ENCODE data around the gene SCGB1D4.

Gene SCGB1D4

GRCh38 chr11:62273789-62274275 is 25.0 kb downstream of the SCGB1D4 start:
- DNase-seq (ENCODE audit: low spot score), result no peak

DNA sequence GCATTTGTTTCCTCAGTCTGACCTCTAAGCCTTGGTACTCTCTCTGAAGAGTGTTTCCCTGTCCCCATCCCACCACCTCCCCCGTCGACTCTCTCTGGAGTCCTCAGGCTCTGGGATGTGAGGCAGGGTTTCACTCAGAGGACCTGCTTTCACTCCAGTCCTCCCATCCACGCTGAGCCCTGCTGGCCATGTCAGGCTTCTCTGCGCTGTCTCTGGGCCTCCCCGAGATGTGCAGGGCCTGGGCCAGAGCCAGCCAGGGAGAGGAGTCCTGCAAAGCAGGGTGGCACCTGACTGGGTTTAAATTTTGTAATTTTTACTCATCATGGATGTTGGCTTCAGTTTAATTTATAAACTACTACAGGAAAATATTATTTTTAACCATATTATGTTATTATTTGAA is 25.6 kb downstream of the SCGB1D4 start:
- no peak for DNase-seq (ENCODE audit: low spot score)

- no peak for DNase-seq (ENCODE audit: low spot score)
These were observed 29.1 kb downstream of the SCGB1D4 start, which contains the start of gene SCGB2A2 for GRCh38 chr11:62269654-62270278. SCGB2A2 (plus strand) TSS chr11:62270158; CDS start chr11:62270217, 59 bp downstream.

- no peak for DNase-seq (ENCODE audit: low spot score)
These were observed 31.3 kb downstream of the SCGB1D4 start for GRCh38 chr11:62267576-62267975.

DNA sequence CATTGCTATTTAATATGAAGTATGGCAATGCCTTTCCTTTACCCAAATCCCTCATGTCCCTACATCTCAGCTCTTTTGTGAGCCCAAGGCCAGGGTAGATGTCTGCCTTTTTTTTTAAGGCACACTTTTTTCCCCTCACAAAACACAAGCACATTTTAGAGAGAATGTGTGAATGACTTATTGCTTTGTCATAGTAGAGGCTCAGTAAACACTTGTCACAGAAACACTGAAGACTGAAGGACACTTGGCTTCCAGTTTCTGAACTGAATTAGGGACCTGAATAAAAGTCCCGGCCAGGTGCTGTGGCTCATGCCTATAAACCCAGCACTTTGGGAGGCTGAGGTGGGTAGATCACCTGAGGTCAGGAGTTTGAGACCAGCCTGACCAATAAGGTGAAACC is 31.8 kb downstream of the SCGB1D4 start:
- DNase-seq (ENCODE audit: low spot score), result no peak

DNA sequence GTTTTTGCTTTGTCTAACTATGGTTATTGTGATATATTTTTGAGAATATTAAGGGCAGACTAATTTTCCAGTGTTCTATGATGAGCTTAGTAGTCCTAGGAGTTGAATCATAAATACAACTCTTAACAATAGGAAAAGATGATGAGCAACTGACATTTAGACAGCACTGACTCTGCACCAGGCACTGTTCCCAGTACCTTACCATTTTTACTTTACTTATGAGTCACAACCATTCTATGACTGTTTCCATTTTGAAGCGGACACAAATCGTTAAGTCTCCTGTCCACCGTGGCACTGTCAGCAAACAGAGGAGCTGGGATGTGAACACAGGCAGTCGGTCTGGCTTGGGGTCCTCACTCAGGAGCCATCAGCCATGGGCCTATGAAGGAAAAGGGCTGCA is 32.3 kb downstream of the SCGB1D4 start:
- DNase-seq (ENCODE audit: low spot score), result no peak

DNA sequence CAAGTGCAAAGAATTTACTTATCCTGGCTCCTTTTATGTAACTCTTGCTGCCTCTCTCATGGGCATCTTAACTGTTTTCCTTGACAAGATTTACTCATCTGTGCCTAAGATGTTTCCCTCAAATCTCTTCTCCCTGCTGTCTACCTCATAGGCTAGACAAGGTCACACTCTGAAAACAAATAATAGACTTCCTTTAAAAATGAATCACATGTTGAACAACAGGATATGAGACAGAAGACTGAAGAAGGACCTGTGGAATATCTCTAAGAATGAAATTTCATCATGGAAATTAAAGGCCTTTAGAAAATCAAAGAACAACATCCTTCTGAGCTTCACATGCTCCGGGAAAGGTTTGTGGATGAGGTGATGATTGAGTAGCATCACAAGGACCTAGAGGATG is 34.9 kb downstream of the SCGB1D4 start:
- DNase-seq (ENCODE audit: low spot score), result no peak

GRCh38 chr11:62260261-62260953 is 38.5 kb downstream of the SCGB1D4 start:
- no peak for DNase-seq (ENCODE audit: low spot score)

DNA sequence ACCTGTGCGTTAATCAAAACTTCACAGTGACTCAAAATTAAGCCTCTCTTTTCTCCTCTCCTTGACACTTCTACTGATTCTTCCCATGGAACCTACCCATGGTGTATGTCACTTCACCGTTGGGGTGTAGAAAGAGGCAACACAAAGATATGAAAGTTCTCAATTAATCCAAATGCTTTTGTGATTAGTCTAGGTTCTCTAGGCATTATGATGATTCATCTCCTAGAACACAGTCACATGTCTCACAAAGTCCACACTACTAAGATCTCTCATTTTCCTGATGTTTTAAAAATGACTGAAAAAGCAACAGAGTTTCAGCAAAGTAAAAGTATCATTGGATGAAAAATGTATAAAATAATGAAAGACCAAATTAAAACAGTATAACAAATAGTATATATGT is 42.6 kb downstream of the SCGB1D4 start:
- no peak for DNase-seq (ENCODE audit: low spot score)

DNA sequence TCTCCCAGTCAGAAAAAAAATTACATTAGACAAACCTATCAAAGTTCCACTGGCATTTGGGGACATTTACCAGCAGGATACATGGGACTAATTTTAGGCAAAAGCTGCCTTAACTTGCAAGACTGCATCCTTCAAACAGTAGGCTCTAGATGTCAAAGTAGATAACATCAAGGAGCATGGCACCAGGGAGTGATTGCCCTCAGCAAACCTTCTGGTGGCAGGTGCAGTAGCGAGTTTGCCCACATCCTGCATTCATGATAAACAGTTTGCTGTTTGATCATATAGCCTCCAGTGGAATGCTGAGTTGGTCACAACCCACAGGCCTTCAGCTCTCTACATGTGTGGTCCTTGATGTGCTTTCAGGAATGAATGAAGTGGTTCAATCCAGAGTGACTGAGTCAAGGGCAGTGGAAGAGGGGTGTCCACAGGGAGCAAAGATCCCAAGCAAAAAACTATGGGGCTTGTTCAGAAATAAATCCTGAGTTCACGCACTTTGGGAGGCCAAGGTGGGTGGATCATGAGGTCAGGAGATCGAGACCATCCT is 44.8 kb downstream of the SCGB1D4 start:
- DNase-seq (ENCODE audit: low spot score), result no peak

- no peak for DNase-seq (ENCODE audit: low spot score)
These were observed 47.2 kb downstream of the SCGB1D4 start for GRCh38 chr11:62251698-62252097.

Data from cerebellar cortex (tissue), 1 donor.